Measurements from ENCODE around the gene CDC73.
"Not testable (repeated sequence)": the region's sequence is repeated elsewhere in the genome, so short reads cannot be mapped to it uniquely, and the experiment has no call there.

GRCh38 chr1:193266794-193267193 is 145.0 kb downstream of the CDC73 start:
- TF ChIP-seq CTCF, POLR2AphosphoS5, POLR2A (IDR thresholded peaks at IDR 0.05): not testable (repeated sequence)

Measured in suprapubic skin (tissue), 4 donors.